K562 (cell line): Measurements from ENCODE around the gene IL10RB. TPM values are rescaled to one million over a fixed set of nuclear protein-coding genes. Genes with fewer than 3 reads are reported as not detected.

Experiments used
- ATAC-seq: fragments of 200-7000 bp; cut with Tn5 transposase; 3 replicates; pipeline ENCODE4 v1.9.1; 2020; ENCODE audit warnings: moderate library complexity
- BruUV-seq: library from RNA; stranded (reverse); fragments of 400-500 nt; replicated peaks from 2 replicates; lab custom pipeline; 2021; lab: Mats Ljungman, UMichigan
- CTCF ChIA-PET: fragments of 300-600 bp; formaldehyde crosslinking; extraction: SDS; loops from one replicate; lab custom pipeline; 2021; ENCODE audit warnings: low intra/inter-chr PET ratio; lab: Yijun Ruan, JAX
- POLR2A ChIA-PET: fragments of 300-600, 350-650 bp; sonication (Branson Sonifier 250); formaldehyde crosslinking; extraction: SDS; loops from one replicate; lab custom pipeline; 2021; ENCODE audit warnings: antibody characterized with exemption, inconsistent platforms; lab: Yijun Ruan, JAX
- DNase-seq, 4 experiments: peaks; one replicate each; pipeline versions ENCODE4 v3.0.0 to v3.0.0-alpha.2; 2011 to 2018; ENCODE audit warnings: low spot score in 3 of 4, mixed read lengths in 3 of 4; ENCODE audit errors: extremely low read depth in 1 of 4
- FAIRE-seq: peaks from 2 replicates; lab custom pipeline; 2011; peaks lifted over from hg19 to GRCh38; lab: Jason Lieb, UNC
- H2AFZ ChIP-seq: 2 replicates; pipeline ENCODE4 v1.6.0; 2011; ENCODE audit warnings: low read depth, low read length, control low read depth, inconsistent platforms
- H3K27ac ChIP-seq: fragments of 200-600 bp; 3 replicates; pipeline ENCODE4 v1.8.0; 2011; ENCODE audit warnings: low read depth, mild to moderate bottlenecking, control low read depth, inconsistent platforms, low read length, moderate library complexity, mixed read lengths; ENCODE audit errors: extremely low read depth
- H3K27me3 ChIP-seq, 2 experiments: fragments of 300-600 bp in 1 of 2; 2 replicates in 1 of 2; 3 replicates in 1 of 2; pipeline versions ENCODE4 v1.6.0 to v1.8.0; 2011; ENCODE audit warnings: inconsistent platforms in 2 of 2, low read length in 2 of 2, mild to moderate bottlenecking in 1 of 2, mixed read lengths in 1 of 2, moderate library complexity in 1 of 2; ENCODE audit not compliant: control insufficient read depth in 2 of 2, insufficient read depth in 2 of 2
- H3K36me3 ChIP-seq: fragments of 300-600 bp; 3 replicates; pipeline ENCODE4 v1.8.0; 2011; ENCODE audit warnings: mild to moderate bottlenecking, low read length, inconsistent platforms; ENCODE audit not compliant: control insufficient read depth, insufficient read depth
- H3K4me1 ChIP-seq, 2 experiments: fragments of 200-600 bp in 1 of 2; replicated peaks in 1 of 2; 2 replicates in 1 of 2; 3 replicates in 1 of 2; pipeline versions ENCODE4 v1.5.1 to v1.8.0; 2011; ENCODE audit warnings: inconsistent platforms in 2 of 2, low read length in 2 of 2, mild to moderate bottlenecking in 1 of 2, mixed read lengths in 1 of 2, moderate library complexity in 1 of 2; ENCODE audit not compliant: control insufficient read depth in 2 of 2, insufficient read depth in 2 of 2
- H3K4me2 ChIP-seq: 2 replicates; pipeline ENCODE4 v1.6.1; 2011; ENCODE audit warnings: low read length, control low read depth, inconsistent platforms, mixed read lengths; ENCODE audit not compliant: insufficient read depth
- H3K4me3 ChIP-seq: fragments of 200-600 bp; sonication (generic), shearing (Covaris generic); 2 replicates; pipeline ENCODE4 v1.5.1; 2016; ENCODE audit warnings: control low read depth, inconsistent platforms
- H3K79me2 ChIP-seq: fragments of 200-600 bp; 3 replicates; pipeline ENCODE4 v1.8.0; 2011; ENCODE audit warnings: low read length, inconsistent platforms; ENCODE audit not compliant: control insufficient read depth, insufficient read depth
- H3K9ac ChIP-seq, 2 experiments: 2 replicates each; pipeline versions ENCODE4 v1.6.0 to v1.6.1; 2011; ENCODE audit warnings: low read depth in 2 of 2, low read length in 2 of 2, control low read depth in 1 of 2, inconsistent platforms in 1 of 2, mild to moderate bottlenecking in 1 of 2, mixed read lengths in 1 of 2; ENCODE audit not compliant: insufficient read depth in 1 of 2
- H3K9me1 ChIP-seq: one replicate; pipeline ENCODE4 v1.6.0; 2011; ENCODE audit warnings: inconsistent platforms, mild to moderate bottlenecking, low read length, moderate library complexity; ENCODE audit not compliant: control insufficient read depth, insufficient read depth
- H3K9me3 ChIP-seq: replicated peaks from 2 replicates; pipeline ENCODE4 v1.5.1; 2011; ENCODE audit warnings: low read depth, low read length, inconsistent platforms; ENCODE audit not compliant: control insufficient read depth, insufficient read depth
- H4K20me1 ChIP-seq: replicated peaks from 2 replicates; pipeline ENCODE4 v1.6.1; 2011; ENCODE audit warnings: low read length, inconsistent platforms, mixed read lengths; ENCODE audit not compliant: control insufficient read depth, insufficient read depth
- BRF2 ChIP-seq: IDR thresholded peaks from 3 replicates; pipeline ENCODE4 v1.6.1; 2011; ENCODE audit warnings: borderline replicate concordance, mild to moderate bottlenecking; ENCODE audit not compliant: insufficient read length, insufficient read depth
- CBX3 ChIP-seq, 2 experiments: IDR thresholded peaks; 1 replicate in 1 of 2; 2 replicates in 1 of 2; pipeline ENCODE4 v1.6.1; 2012; ENCODE audit warnings: inconsistent platforms in 2 of 2, low read length in 2 of 2, borderline replicate concordance in 1 of 2, control low read depth in 1 of 2
- EWSR1 ChIP-seq: fragments of 450-650 bp; IDR thresholded peaks from 2 replicates; pipeline ENCODE4 v1.6.1; 2018; ENCODE audit warnings: borderline replicate concordance, mild to moderate bottlenecking, low read depth, moderate library complexity; ENCODE audit not compliant: partially characterized antibody
- EZH2 ChIP-seq: IDR thresholded peaks from 2 replicates; pipeline ENCODE4 v1.6.1; 2012; ENCODE audit warnings: low read depth, mild to moderate bottlenecking, inconsistent platforms, low read length, borderline replicate concordance
- FOSL1 ChIP-seq: fragments of 200-800 bp; sonication (Bioruptor generic); conservative IDR thresholded peaks from 2 replicates; pipeline ENCODE4 v1.6.1; 2016; ENCODE audit warnings: missing genetic modification characterization, missing compliant biosample characterization
- FOXJ2 ChIP-seq: fragments of 200-800 bp; sonication (Bioruptor generic); IDR thresholded peaks from 2 replicates; pipeline ENCODE4 v1.6.1; 2016; ENCODE audit warnings: missing genetic modification characterization, missing compliant biosample characterization
- MEF2D ChIP-seq: conservative IDR thresholded peaks from 2 replicates; pipeline ENCODE4 v1.6.1; 2016; ENCODE audit warnings: low read depth, missing genetic modification characterization, missing compliant biosample characterization
- MIER1 ChIP-seq: fragments of 450-650 bp; IDR thresholded peaks from 2 replicates; pipeline ENCODE4 v1.6.1; 2016; ENCODE audit warnings: antibody characterized with exemption, mild to moderate bottlenecking, low read depth
- NR2F6 ChIP-seq: fragments of 450-650 bp; formaldehyde crosslinking; IDR thresholded peaks from 2 replicates; pipeline ENCODE4 v1.4.0; 2020; ENCODE audit warnings: mild to moderate bottlenecking
- PHTF2 ChIP-seq: fragments of 250-450 bp; sonication (Bioruptor Pico); IDR thresholded peaks from 2 replicates; pipeline ENCODE4 v1.5.0; 2021; ENCODE audit warnings: mild to moderate bottlenecking
- PREB ChIP-seq: sonication (generic); formaldehyde crosslinking; IDR thresholded peaks from 2 replicates; pipeline ENCODE4 v1.8.1; 2023; ENCODE audit warnings: mild to moderate bottlenecking, missing genetic modification reagents
- SPI1 ChIP-seq: IDR thresholded peaks from 2 replicates; pipeline ENCODE4 v1.6.1; 2011; ENCODE audit warnings: low read depth, low read length, control low read depth, borderline replicate concordance
- TCF15 ChIP-seq: fragments of 250-450 bp; sonication (Bioruptor Pico); IDR thresholded peaks from 2 replicates; pipeline ENCODE4 v1.8.0; 2022; ENCODE audit warnings: moderate library complexity, mild to moderate bottlenecking, inconsistent platforms
- TSC22D4 ChIP-seq: fragments of 450-650 bp; IDR thresholded peaks from 2 replicates; pipeline ENCODE4 v1.6.1; 2016; ENCODE audit warnings: missing genetic modification characterization, missing biosample characterization, control low read depth
- XRCC3 ChIP-seq: fragments of 450-650 bp; IDR thresholded peaks from 2 replicates; pipeline ENCODE4 v1.6.1; 2017; ENCODE audit warnings: mild to moderate bottlenecking, moderate library complexity
- ZNF143 ChIP-seq: sonication (generic); formaldehyde crosslinking; IDR thresholded peaks from 2 replicates; pipeline ENCODE4 v1.9.0; 2022; ENCODE audit warnings: mild to moderate bottlenecking, missing genetic modification reagents
- ZNF431 ChIP-seq: sonication (generic); formaldehyde crosslinking; IDR thresholded peaks from 2 replicates; pipeline ENCODE4 v1.8.0; 2022; ENCODE audit warnings: mild to moderate bottlenecking, missing genetic modification reagents
- ZNF75A ChIP-seq: fragments of 450-650 bp; formaldehyde crosslinking; IDR thresholded peaks from 2 replicates; pipeline ENCODE4 v1.4.0; 2020; ENCODE audit warnings: mild to moderate bottlenecking
- WGBS: fragments of 100-300 bp; shearing (Covaris generic); methylation state at CpG from one replicate; pipeline ENCODE4 v1.1.6; 2016; ENCODE audit warnings: low coverage, mixed read lengths; ENCODE audit not compliant: insufficient coverage; ENCODE audit errors: missing lambda C conversion rate; 5-methylcytosine and 5-hydroxymethylcytosine counted together
- in situ Hi-C: fragments of 300-500 bp; cut with MboI; formaldehyde crosslinking; loops from 4 replicates; pipeline ENCODE4 v1.15.0; 2018; ENCODE audit warnings: inconsistent platforms, mixed read lengths
- intact Hi-C: fragments of 100-400 bp; cut with micrococcal nuclease; formaldehyde crosslinking; loops from 2 replicates; pipeline ENCODE4 v1.14.2; 2022
- polyA plus RNA-seq, 8 experiments: library from polyadenylated mRNA; depleted of rRNA in 4 of 8; stranded (reverse) in 5 of 8; unstranded in 3 of 8; fragments of >200 nt; fragmentation: Nextera tagmentation in 2 of 8; fragmentation: Illumina TruSeq in 1 of 8; extraction: Ambion mirVana in 2 of 8; extraction: Trizol in 1 of 8; gene quantifications; 2 replicates each; pipeline versions ENCODE4 v1.2.1 to v1.2.3, GENCODE V29; 2011 to 2014; ENCODE audit warnings: inconsistent platforms in 1 of 8, missing spikeins in 1 of 8
- total RNA-seq, 7 experiments: library from RNA; depleted of rRNA in 6 of 7; stranded (reverse); fragments of >200 nt in 6 of 7; fragmentation: Illumina TruSeq in 2 of 7; extraction: Trizol in 2 of 7; gene quantifications; 2 replicates each; pipeline versions ENCODE4 v1.2.1 to v1.2.3, GENCODE V29; 2011 to 2021; ENCODE audit warnings: low replicate concordance in 1 of 7

Gene IL10RB
- total and polyA plus RNA-seq, 9 of the 15 experiments (the other 6 are each of a cell fraction or from before 2014, with no cell fraction given) = 10.9 to 33.8 (median 23.0) TPM

DNA sequence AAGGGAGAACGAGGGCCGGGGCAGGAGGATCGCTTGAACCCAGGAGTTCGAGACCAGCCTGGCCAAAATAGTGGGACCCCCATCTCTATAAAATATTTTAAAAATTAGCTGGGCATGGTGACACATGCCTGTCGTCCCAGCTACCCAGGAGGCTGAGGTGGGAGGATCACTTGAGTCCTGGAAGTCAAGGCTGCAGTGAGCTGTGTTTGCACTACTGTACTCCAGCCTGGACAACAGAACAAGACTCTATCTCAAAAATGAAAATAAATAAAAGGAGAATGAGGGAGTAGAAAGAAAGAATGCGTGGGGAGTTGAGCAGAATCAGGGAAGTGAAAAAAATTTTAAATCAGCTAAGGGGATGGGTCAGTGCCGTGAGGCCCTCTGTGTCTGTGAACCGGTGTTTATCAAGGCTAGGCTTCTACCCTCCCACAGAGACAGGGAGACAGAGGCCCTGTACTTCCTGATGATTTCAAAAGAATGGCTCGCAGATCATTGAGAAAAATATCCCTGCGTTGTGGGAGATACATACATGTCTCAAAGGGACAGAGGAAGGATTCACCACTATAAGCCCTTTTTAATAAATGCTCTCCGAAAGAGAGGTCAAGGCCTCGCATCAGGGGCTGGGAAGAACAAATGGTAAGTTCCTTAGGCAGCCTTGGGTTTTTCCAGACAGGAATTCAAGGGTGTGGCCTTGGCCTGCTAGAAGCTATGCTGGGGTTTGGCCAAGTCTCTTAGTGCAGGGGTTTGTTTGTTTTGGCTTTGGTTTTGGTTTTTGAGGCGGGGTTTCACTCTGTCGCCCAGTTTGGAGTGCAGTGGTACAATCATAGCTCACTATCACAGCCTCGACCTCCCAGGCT, 20.7 kb downstream of the IL10RB start (continued):
- TF ChIP-seq MEF2D (tag) (no peak), ZNF143 (no peak), XRCC3 (no peak), FOXJ2 (tag) (no peak), ZNF75A (CRISPR knock-in tag) (no peak)

GRCh38 chr21:33289199-33289819, 23.1 kb downstream of the IL10RB start:
- Histone ChIP-seq H3K36me3 (peaks cover 12% of the 10 kb centered on the region; the same call in 2 of the 3 replicates), H2AFZ (no peak overlapping the region), H3K27me3 (no peaks in the 10 kb centered on the region), H3K4me1 (peaks cover 3 to 8% of the 10 kb centered on the region in 2 experiments; a peak in 3 of 5 replicates), H3K4me3 (no peak overlapping the region), H3K9ac (0 out of 4 replicates have a peak overlapping the region, but pooled peaks of 1 of the 2 experiments have one; percentile 33), H3K9me3 (no peaks in the 10 kb centered on the region), H3K79me2 (no peaks in the 10 kb centered on the region), H3K4me2 (no peak overlapping the region), H3K9me1 (no peaks in the 10 kb centered on the region), H4K20me1 (no peaks in the 10 kb centered on the region), H3K27ac (no peak overlapping the region)
- ATAC-seq (no peak), FAIRE-seq (no peak), DNase-seq (no peak)
- no TSS peak for BruUV-seq
- intact Hi-C loops = no loop called here
- 81% methylated on average over 10 of the region's 11 CpGs for WGBS
- POLR2A ChIA-PET = interaction anchor here (1.2 to 1.4 kb wide), 2 partner anchors 10 to 30 kb away, joined by 3 to 4 read pairs; no protein-coding TSS in a partner anchor
- CTCF ChIA-PET = no interaction called here
- in situ Hi-C loops = no loop called here
- TF ChIP-seq EZH2 (no peak), NR2F6 (CRISPR knock-in tag) (no peak), EWSR1 (no peak), BRF2 (no peak), ZNF431 (no peak), PREB (no peak), TCF15 (CRISPR knock-in tag) (no peak), SPI1 (no peak), FOSL1 (tag) (no peak), PHTF2 (CRISPR knock-in tag) (no peak), TSC22D4 (tag) (no peak), MIER1 (no peak), CBX3 (IDR thresholded peaks at IDR 0.05; ENCODE audit: borderline replicate concordance in 1 of 2, low read length in 2 of 2) (no peak)
